Liver (tissue), 9 donors: ENCODE data around the gene MALAT1. TPM values are rescaled to one million over a fixed set of nuclear protein-coding genes. Genes with fewer than 3 reads are reported as not detected.
"Not testable (repeated sequence)": the region's sequence is repeated elsewhere in the genome, so short reads cannot be mapped to it uniquely, and the experiment has no call there.

Experiments used
- DNase-seq: peaks from one replicate; pipeline ENCODE4 v3.0.0-alpha.2; 2017; ENCODE audit warnings: low spot score
- H3K27ac ChIP-seq, 2 donors: one replicate each; pipeline ENCODE4 v1.7.0; 2013; ENCODE audit warnings: inconsistent platforms in 2 of 2, low read length in 2 of 2, control low read depth in 1 of 2, low read depth in 1 of 2, mild to moderate bottlenecking in 1 of 2
- H3K27me3 ChIP-seq, 4 donors: one replicate each; pipeline versions ENCODE4 v1.6.1 to v1.7.0; 2013; ENCODE audit warnings: low read length in 3 of 4, inconsistent platforms in 1 of 4, mild to moderate bottlenecking in 1 of 4, moderate library complexity in 1 of 4; ENCODE audit not compliant: control insufficient read depth in 4 of 4, insufficient read depth in 4 of 4
- H3K36me3 ChIP-seq, 4 donors: one replicate each; pipeline versions ENCODE4 v1.6.1 to v1.7.0; 2013; ENCODE audit warnings: low read length in 3 of 4, mild to moderate bottlenecking in 3 of 4, low read depth in 1 of 4, moderate library complexity in 1 of 4; ENCODE audit not compliant: control insufficient read depth in 4 of 4, insufficient read depth in 3 of 4
- H3K4me1 ChIP-seq, 4 donors: one replicate each; pipeline versions ENCODE4 v1.6.1 to v1.7.0; 2013; ENCODE audit warnings: low read length in 3 of 4, mild to moderate bottlenecking in 3 of 4, moderate library complexity in 1 of 4; ENCODE audit not compliant: control insufficient read depth in 4 of 4, insufficient read depth in 4 of 4
- H3K4me3 ChIP-seq, 3 donors: one replicate each; pipeline versions ENCODE4 v1.6.1 to v1.7.0; 2013; ENCODE audit warnings: low read length in 3 of 3, control low read depth in 1 of 3, low read depth in 1 of 3, mild to moderate bottlenecking in 1 of 3
- H3K9ac ChIP-seq, 2 donors: one replicate each; pipeline ENCODE4 v1.7.0; 2013; ENCODE audit warnings: low read length in 2 of 2, mild to moderate bottlenecking in 2 of 2, moderate library complexity in 2 of 2, control low read depth in 1 of 2, low read depth in 1 of 2
- H3K9me3 ChIP-seq, 4 donors: one replicate each; pipeline versions ENCODE4 v1.6.1 to v1.7.0; 2013; ENCODE audit warnings: low read length in 3 of 4; ENCODE audit not compliant: control insufficient read depth in 4 of 4
- EGR1 ChIP-seq, 2 donors: IDR thresholded peaks; 2 replicates each; pipeline ENCODE4 v1.6.1; 2016 to 2018; ENCODE audit warnings: antibody characterized with exemption in 2 of 2, low read depth in 2 of 2
- FOXA1 ChIP-seq: IDR thresholded peaks from 2 replicates; pipeline ENCODE4 v1.6.1; 2016; ENCODE audit warnings: antibody characterized with exemption
- FOXA2 ChIP-seq: IDR thresholded peaks from 2 replicates; pipeline ENCODE4 v1.6.1; 2016; ENCODE audit warnings: antibody characterized with exemption
- GABPA ChIP-seq, 2 donors: IDR thresholded peaks in 1 of 2; conservative IDR thresholded peaks in 1 of 2; 2 replicates each; pipeline ENCODE4 v1.6.1; 2016; ENCODE audit warnings: antibody characterized with exemption in 2 of 2, mild to moderate bottlenecking in 1 of 2, moderate library complexity in 1 of 2
- HNF4A ChIP-seq, 2 donors: conservative IDR thresholded peaks; 2 replicates each; pipeline ENCODE4 v1.6.1; 2016; ENCODE audit warnings: antibody characterized with exemption in 2 of 2, mild to moderate bottlenecking in 2 of 2
- HNF4G ChIP-seq: IDR thresholded peaks from 2 replicates; pipeline ENCODE4 v1.6.1; 2016; ENCODE audit warnings: antibody characterized with exemption
- JUND ChIP-seq, 2 donors: IDR thresholded peaks; 2 replicates each; pipeline ENCODE4 v1.6.1; 2016; ENCODE audit warnings: antibody characterized with exemption in 2 of 2
- NR2F2 ChIP-seq: IDR thresholded peaks from 2 replicates; pipeline ENCODE4 v1.6.1; 2016; ENCODE audit warnings: antibody characterized with exemption
- RAD21 ChIP-seq, 2 donors: IDR thresholded peaks; 2 replicates each; pipeline ENCODE4 v1.6.1; 2016; ENCODE audit warnings: antibody characterized with exemption in 2 of 2, mild to moderate bottlenecking in 2 of 2
- RXRA ChIP-seq, 2 donors: IDR thresholded peaks; 2 replicates each; pipeline ENCODE4 v1.6.1; 2017 to 2018; ENCODE audit warnings: antibody characterized with exemption in 2 of 2, mild to moderate bottlenecking in 1 of 2
- SP1 ChIP-seq: IDR thresholded peaks from 2 replicates; pipeline ENCODE4 v1.6.1; 2018; ENCODE audit warnings: antibody characterized with exemption, mild to moderate bottlenecking
- TAF1 ChIP-seq: conservative IDR thresholded peaks from 2 replicates; pipeline ENCODE4 v1.6.1; 2016; ENCODE audit warnings: antibody characterized with exemption, mild to moderate bottlenecking
- YY1 ChIP-seq: IDR thresholded peaks from 2 replicates; pipeline ENCODE4 v1.6.1; 2016; ENCODE audit warnings: antibody characterized with exemption, mild to moderate bottlenecking
- WGBS: extraction: QIAGEN DNeasy Blood & Tissue Kit; methylation state at CpG from one replicate; pipeline ENCODE4 v1.1.7; 2013; 5-methylcytosine and 5-hydroxymethylcytosine counted together
- polyA plus RNA-seq, 2 donors: library from polyadenylated mRNA; stranded (reverse) in 1 of 2; unstranded in 1 of 2; fragments of 200-250 nt in 1 of 2; fragments of >200 nt in 1 of 2; fragmentation: Nextera tagmentation in 1 of 2; extraction: Ambion mirVana in 1 of 2; gene quantifications; one replicate each; pipeline versions ENCODE4 v1.2.1 to v1.2.3, GENCODE V29; 2013 to 2015
- total RNA-seq, 2 donors: library from RNA; depleted of rRNA; stranded (reverse); fragments of >200 nt; gene quantifications; one replicate each; pipeline ENCODE4 v1.2.3, GENCODE V29; 2014
- TF ChIP-seq, protein P1 (sequence below): IDR thresholded peaks from 2 replicates; pipeline ENCODE4 v1.6.1; 2016; ENCODE audit warnings: antibody characterized with exemption
- TF ChIP-seq, protein P2 (sequence below): IDR thresholded peaks from 2 replicates; pipeline ENCODE4 v1.6.1; 2016; ENCODE audit warnings: antibody characterized with exemption, mild to moderate bottlenecking
- TF ChIP-seq, protein P3 (sequence below): IDR thresholded peaks from 2 replicates; pipeline ENCODE4 v1.6.1; 2016; ENCODE audit warnings: antibody characterized with exemption
- TF ChIP-seq, protein P4 (sequence below): IDR thresholded peaks from 2 replicates; pipeline ENCODE4 v1.6.1; 2016; ENCODE audit warnings: antibody characterized with exemption
- TF ChIP-seq, protein P5 (sequence below): fragments of 150-350 bp; IDR thresholded peaks from 2 replicates; pipeline ENCODE4 v1.5.1; 2017; ENCODE audit warnings: improper control_type of control experiment, low read depth, low read length; ENCODE audit not compliant: missing input control
- donor health status: healthy.
- donor health status: healthy.
- donor health status: healthy.
- donor health status: healthy.
- donor health status: healthy.

Gene MALAT1
- total RNA-seq (1,000 to 10,000 TPM; 3,688 to 8,306 TPM), polyA plus RNA-seq (1,000 to 10,000 TPM in 1 of 2 donors, 10 to 100 TPM in 1; 11.9 to 3,868 TPM)

DNA sequence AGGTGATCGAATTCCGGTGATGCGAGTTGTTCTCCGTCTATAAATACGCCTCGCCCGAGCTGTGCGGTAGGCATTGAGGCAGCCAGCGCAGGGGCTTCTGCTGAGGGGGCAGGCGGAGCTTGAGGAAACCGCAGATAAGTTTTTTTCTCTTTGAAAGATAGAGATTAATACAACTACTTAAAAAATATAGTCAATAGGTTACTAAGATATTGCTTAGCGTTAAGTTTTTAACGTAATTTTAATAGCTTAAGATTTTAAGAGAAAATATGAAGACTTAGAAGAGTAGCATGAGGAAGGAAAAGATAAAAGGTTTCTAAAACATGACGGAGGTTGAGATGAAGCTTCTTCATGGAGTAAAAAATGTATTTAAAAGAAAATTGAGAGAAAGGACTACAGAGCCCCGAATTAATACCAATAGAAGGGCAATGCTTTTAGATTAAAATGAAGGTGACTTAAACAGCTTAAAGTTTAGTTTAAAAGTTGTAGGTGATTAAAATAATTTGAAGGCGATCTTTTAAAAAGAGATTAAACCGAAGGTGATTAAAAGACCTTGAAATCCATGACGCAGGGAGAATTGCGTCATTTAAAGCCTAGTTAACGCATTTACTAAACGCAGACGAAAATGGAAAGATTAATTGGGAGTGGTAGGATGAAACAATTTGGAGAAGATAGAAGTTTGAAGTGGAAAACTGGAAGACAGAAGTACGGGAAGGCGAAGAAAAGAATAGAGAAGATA, at the start of gene MALAT1:
Gene MALAT1 (plus strand): TSS at position 69 of the 736 bp plus-strand sequence.
- Histone ChIP-seq H3K9ac (peak within 1 kb of the TSS; percentile 100), H3K27ac (peak within 1 kb of the TSS; percentile 100), H3K4me3 (peak within 1 kb of the TSS; percentile 67 to 100 (median 85)), H3K27me3 (no peaks in the 10 kb centered on the region), H3K36me3 (peaks cover under 1 to 25% (median 5%) of the 10 kb centered on the region in 4 donors), H3K4me1 (peaks cover 3 to 27% (median 12%) of the 10 kb centered on the region in 4 donors), H3K9me3 (no peaks in the 10 kb centered on the region)
- TF ChIP-seq RAD21 (IDR thresholded peaks at IDR 0.05): peak; percentile 40 to 45
- TF ChIP-seq, protein P1, sequence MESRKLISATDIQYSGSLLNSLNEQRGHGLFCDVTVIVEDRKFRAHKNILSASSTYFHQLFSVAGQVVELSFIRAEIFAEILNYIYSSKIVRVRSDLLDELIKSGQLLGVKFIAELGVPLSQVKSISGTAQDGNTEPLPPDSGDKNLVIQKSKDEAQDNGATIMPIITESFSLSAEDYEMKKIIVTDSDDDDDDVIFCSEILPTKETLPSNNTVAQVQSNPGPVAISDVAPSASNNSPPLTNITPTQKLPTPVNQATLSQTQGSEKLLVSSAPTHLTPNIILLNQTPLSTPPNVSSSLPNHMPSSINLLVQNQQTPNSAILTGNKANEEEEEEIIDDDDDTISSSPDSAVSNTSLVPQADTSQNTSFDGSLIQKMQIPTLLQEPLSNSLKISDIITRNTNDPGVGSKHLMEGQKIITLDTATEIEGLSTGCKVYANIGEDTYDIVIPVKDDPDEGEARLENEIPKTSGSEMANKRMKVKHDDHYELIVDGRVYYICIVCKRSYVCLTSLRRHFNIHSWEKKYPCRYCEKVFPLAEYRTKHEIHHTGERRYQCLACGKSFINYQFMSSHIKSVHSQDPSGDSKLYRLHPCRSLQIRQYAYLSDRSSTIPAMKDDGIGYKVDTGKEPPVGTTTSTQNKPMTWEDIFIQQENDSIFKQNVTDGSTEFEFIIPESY: peak; percentile 50
- peak; percentile 87 for TF ChIP-seq SP1
- peak; percentile 17 to 61 for TF ChIP-seq EGR1 (IDR thresholded peaks at IDR 0.05; ENCODE audit: low read depth in 2 of 2)
- no peak for TF ChIP-seq HNF4A (conservative IDR thresholded peaks at IDR 0.05)
- TF ChIP-seq YY1: no peak
- TF ChIP-seq FOXA2: no peak
- TF ChIP-seq, protein P2, sequence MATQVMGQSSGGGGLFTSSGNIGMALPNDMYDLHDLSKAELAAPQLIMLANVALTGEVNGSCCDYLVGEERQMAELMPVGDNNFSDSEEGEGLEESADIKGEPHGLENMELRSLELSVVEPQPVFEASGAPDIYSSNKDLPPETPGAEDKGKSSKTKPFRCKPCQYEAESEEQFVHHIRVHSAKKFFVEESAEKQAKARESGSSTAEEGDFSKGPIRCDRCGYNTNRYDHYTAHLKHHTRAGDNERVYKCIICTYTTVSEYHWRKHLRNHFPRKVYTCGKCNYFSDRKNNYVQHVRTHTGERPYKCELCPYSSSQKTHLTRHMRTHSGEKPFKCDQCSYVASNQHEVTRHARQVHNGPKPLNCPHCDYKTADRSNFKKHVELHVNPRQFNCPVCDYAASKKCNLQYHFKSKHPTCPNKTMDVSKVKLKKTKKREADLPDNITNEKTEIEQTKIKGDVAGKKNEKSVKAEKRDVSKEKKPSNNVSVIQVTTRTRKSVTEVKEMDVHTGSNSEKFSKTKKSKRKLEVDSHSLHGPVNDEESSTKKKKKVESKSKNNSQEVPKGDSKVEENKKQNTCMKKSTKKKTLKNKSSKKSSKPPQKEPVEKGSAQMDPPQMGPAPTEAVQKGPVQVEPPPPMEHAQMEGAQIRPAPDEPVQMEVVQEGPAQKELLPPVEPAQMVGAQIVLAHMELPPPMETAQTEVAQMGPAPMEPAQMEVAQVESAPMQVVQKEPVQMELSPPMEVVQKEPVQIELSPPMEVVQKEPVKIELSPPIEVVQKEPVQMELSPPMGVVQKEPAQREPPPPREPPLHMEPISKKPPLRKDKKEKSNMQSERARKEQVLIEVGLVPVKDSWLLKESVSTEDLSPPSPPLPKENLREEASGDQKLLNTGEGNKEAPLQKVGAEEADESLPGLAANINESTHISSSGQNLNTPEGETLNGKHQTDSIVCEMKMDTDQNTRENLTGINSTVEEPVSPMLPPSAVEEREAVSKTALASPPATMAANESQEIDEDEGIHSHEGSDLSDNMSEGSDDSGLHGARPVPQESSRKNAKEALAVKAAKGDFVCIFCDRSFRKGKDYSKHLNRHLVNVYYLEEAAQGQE: peak; percentile 95
- TF ChIP-seq RXRA (IDR thresholded peaks at IDR 0.05): peak; percentile 26 to 60
- TF ChIP-seq HNF4G: no peak
- TF ChIP-seq GABPA (IDR thresholded peaks at IDR 0.05 in 1 of 2, conservative IDR thresholded peaks at IDR 0.05 in 1 of 2): no peak
- no peak for TF ChIP-seq JUND (IDR thresholded peaks at IDR 0.05)
- TF ChIP-seq, protein P3, sequence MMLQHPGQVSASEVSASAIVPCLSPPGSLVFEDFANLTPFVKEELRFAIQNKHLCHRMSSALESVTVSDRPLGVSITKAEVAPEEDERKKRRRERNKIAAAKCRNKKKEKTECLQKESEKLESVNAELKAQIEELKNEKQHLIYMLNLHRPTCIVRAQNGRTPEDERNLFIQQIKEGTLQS: peak; percentile 70
- TF ChIP-seq FOXA1: peak; percentile 62
- TF ChIP-seq, protein P4, sequence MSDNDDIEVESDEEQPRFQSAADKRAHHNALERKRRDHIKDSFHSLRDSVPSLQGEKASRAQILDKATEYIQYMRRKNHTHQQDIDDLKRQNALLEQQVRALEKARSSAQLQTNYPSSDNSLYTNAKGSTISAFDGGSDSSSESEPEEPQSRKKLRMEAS: peak; percentile 59
- TF ChIP-seq NR2F2: peak; percentile 63
- TF ChIP-seq, protein P5, sequence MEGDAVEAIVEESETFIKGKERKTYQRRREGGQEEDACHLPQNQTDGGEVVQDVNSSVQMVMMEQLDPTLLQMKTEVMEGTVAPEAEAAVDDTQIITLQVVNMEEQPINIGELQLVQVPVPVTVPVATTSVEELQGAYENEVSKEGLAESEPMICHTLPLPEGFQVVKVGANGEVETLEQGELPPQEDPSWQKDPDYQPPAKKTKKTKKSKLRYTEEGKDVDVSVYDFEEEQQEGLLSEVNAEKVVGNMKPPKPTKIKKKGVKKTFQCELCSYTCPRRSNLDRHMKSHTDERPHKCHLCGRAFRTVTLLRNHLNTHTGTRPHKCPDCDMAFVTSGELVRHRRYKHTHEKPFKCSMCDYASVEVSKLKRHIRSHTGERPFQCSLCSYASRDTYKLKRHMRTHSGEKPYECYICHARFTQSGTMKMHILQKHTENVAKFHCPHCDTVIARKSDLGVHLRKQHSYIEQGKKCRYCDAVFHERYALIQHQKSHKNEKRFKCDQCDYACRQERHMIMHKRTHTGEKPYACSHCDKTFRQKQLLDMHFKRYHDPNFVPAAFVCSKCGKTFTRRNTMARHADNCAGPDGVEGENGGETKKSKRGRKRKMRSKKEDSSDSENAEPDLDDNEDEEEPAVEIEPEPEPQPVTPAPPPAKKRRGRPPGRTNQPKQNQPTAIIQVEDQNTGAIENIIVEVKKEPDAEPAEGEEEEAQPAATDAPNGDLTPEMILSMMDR: no peak
- peak; percentile 100 for TF ChIP-seq TAF1
- under 1% methylated on average over 24 of the region's 24 CpGs for WGBS
- peak; percentile 98 for DNase-seq

DNA sequence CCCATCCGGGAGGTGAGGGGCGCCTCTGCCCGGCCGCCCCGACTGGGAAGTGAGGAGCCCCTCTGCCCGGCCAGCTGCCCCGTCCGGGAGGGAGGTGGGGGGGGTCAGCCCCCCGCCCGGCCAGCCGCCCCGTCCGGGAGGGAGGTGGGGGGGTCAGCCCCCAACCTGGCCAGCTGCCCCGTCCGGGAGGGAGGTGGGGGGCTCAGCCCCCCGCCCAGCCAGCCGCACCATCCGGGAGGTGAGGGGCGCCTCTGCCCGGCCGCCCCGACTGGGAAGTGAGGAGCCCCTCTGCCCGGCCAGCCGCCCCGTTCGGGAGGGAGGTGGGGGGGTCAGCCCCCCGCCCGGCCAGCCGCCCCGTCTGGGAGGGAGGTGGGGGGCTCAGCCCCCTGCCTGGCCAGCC, 47.5 kb upstream of the MALAT1 start:
- not testable (repeated sequence) for H3K4me3 ChIP-seq, H3K9me3 ChIP-seq, H3K9ac ChIP-seq, H3K4me1 ChIP-seq, H3K27me3 ChIP-seq, H3K36me3 ChIP-seq, H3K27ac ChIP-seq, DNase-seq
- WGBS: 95% methylated on average over 30 of the region's 30 CpGs

DNA sequence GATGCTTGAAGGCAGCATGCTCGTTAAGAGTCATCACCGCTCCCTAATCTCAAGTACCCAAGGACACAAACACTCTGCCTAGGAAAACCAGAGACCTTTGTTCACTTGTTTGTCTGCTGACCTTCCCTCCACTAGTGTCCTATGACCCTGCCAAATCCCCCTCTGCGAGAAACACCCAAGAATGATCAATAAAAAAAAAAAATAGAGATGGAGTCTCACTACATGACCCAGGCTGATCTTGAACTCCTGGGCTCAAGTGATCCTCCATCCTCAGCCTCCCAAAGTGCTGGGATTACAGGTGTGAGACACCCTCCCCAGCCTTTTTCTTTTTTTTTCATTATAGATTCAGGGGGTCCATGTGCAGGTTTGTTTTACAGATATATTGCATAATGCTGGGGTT, 46.6 kb upstream of the MALAT1 start:
- WGBS: 46% methylated on average over 3 of the region's 3 CpGs

More for the DNA sequence above, 46.6 kb upstream of the MALAT1 start:
- H3K27ac ChIP-seq, H3K27me3 ChIP-seq, H3K9ac ChIP-seq, H3K4me3 ChIP-seq, DNase-seq, H3K9me3 ChIP-seq, H3K4me1 ChIP-seq, H3K36me3 ChIP-seq: not testable (repeated sequence)
